ENCODE results near the gene E2F7. TPM values are rescaled to one million over a fixed set of nuclear protein-coding genes. Genes with fewer than 3 reads are reported as not detected.

E2F7 gene
- total and polyA plus RNA-seq, 2 of the 8 experiments (the other 6 are each of a cell fraction or from before 2014, with no cell fraction given): 8.8 to 18.5 TPM

- Histone ChIP-seq H2BK12ac (ENCODE audit: low read depth, low read length) (no peak overlapping the region), H2BK5ac (ENCODE audit: low read depth, low read length) (no peak overlapping the region), H3K79me2 (ENCODE audit: control insufficient read depth in 1 of 2, insufficient read depth in 2 of 2, low read length in 2 of 2) (no peaks in the 10 kb centered on the region), H2AK5ac (ENCODE audit: low read depth, low read length) (no peak overlapping the region), H3K27ac (ENCODE audit: low read depth, low read length) (no peak overlapping the region), H4K5ac (ENCODE audit: insufficient read length, low read depth, low read length) (no peak overlapping the region), H2AFZ (ENCODE audit: low read length) (no peak overlapping the region), H4K20me1 (replicated peaks in 1 of 2; ENCODE audit: control insufficient read depth in 1 of 2, insufficient read depth in 2 of 2, low read length in 2 of 2) (no peaks in the 10 kb centered on the region), H2BK120ac (replicated peaks; ENCODE audit: low read depth, low read length) (no peak overlapping the region), H2BK20ac (ENCODE audit: low read length) (no peak overlapping the region), H3K36me3 (ENCODE audit: control insufficient read depth in 2 of 4, insufficient read depth in 4 of 4, low read length in 3 of 4) (no peaks in the 10 kb centered on the region), H3K56ac (replicated peaks; ENCODE audit: insufficient read length, low read depth, low read length) (no peak overlapping the region), H3K4me3 (ENCODE audit: extremely low read depth in 1 of 4, insufficient read depth in 2 of 4, low read depth in 3 of 4, low read length in 4 of 4) (no peak overlapping the region), H3K4me1 (replicated peaks in 1 of 4; ENCODE audit: control insufficient read depth in 3 of 4, insufficient read depth in 4 of 4, low read length in 3 of 4) (no peaks in the 10 kb centered on the region), H3K23ac (ENCODE audit: insufficient read length) (no peak overlapping the region), H3K18ac (ENCODE audit: extremely low read depth, low read length) (no peak overlapping the region), H2BK15ac (ENCODE audit: low read length) (no peak overlapping the region), H3K4me2 (ENCODE audit: insufficient read depth in 1 of 2, low read depth in 2 of 2, low read length in 2 of 2) (no peak overlapping the region), H3K79me1 (ENCODE audit: low read depth, low read length) (no peaks in the 10 kb centered on the region), H4K8ac (ENCODE audit: extremely low read depth, insufficient read depth, low read length) (no peak overlapping the region), H3K14ac (ENCODE audit: insufficient read length) (no peak overlapping the region), H3K9ac (replicated peaks in 1 of 4; ENCODE audit: extremely low read depth in 1 of 4, low read depth in 3 of 4, low read length in 3 of 4) (no peak overlapping the region), H3K23me2 (ENCODE audit: low read depth, low read length) (no peaks in the 10 kb centered on the region), H3K4ac (replicated peaks; ENCODE audit: insufficient read length, low read depth, low read length) (no peak overlapping the region), H3K27me3 (replicated peaks in 1 of 4; ENCODE audit: control insufficient read depth in 3 of 4, extremely low read depth in 1 of 4, insufficient read depth in 3 of 4, low read length in 3 of 4) (no peaks in the 10 kb centered on the region), H4K91ac (replicated peaks; ENCODE audit: insufficient read length, low read length) (no peak overlapping the region), H3K9me3 (ENCODE audit: insufficient read depth in 2 of 2, low read depth in 1 of 2, low read length in 1 of 2) (no peaks in the 10 kb centered on the region)
- DNase-seq (ENCODE audit: low read depth in 1 of 2, low spot score in 2 of 2) (no peak), FAIRE-seq (no peak)
- 87% methylated on average over 3 of the region's 3 CpGs; no CpG with 5 or more reads in 1 of the 2 experiments for WGBS, 2 experiments (ENCODE audit: extremely low coverage in 1 of 2, insufficient coverage in 1 of 2, insufficient read length in 1 of 2, insufficient replicate concordance in 2 of 2, low coverage in 1 of 2, low lambda C conversion rate in 2 of 2, missing lambda C conversion rate in 1 of 2)
- ChIA-PET POLR2A (ENCODE audit: partially characterized antibody) (interaction anchor here (1.1 kb wide), 1 partner anchor 17 kb away, joined by 3 read pairs; no protein-coding TSS in a partner anchor), CTCF (ENCODE audit: partially characterized antibody) (interaction anchor here (1.2 kb wide), 1 partner anchor 9 kb away, joined by 3 read pairs; no protein-coding TSS in a partner anchor)
- TF ChIP-seq, protein P1, sequence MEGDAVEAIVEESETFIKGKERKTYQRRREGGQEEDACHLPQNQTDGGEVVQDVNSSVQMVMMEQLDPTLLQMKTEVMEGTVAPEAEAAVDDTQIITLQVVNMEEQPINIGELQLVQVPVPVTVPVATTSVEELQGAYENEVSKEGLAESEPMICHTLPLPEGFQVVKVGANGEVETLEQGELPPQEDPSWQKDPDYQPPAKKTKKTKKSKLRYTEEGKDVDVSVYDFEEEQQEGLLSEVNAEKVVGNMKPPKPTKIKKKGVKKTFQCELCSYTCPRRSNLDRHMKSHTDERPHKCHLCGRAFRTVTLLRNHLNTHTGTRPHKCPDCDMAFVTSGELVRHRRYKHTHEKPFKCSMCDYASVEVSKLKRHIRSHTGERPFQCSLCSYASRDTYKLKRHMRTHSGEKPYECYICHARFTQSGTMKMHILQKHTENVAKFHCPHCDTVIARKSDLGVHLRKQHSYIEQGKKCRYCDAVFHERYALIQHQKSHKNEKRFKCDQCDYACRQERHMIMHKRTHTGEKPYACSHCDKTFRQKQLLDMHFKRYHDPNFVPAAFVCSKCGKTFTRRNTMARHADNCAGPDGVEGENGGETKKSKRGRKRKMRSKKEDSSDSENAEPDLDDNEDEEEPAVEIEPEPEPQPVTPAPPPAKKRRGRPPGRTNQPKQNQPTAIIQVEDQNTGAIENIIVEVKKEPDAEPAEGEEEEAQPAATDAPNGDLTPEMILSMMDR (IDR thresholded peaks at IDR 0.05; ENCODE audit: control extremely low read depth in 1 of 3, insufficient read depth in 1 of 3, low read depth in 1 of 3, low read length in 3 of 3): no peak
These were observed 14.3 kb upstream of the E2F7 start for GRCh38 chr12:77079631-77080030.

Measured in H1 (cell line).